Gastrocnemius medialis (tissue), 4 donors: ENCODE measurements around the gene KCTD15. TPM values are rescaled to one million over a fixed set of nuclear protein-coding genes. Genes with fewer than 3 reads are reported as not detected.

Source experiments
- ATAC-seq, 2 donors: fragments of 150-250 bp; one replicate each; pipeline ENCODE4 v1.9.1; 2016
- DNase-seq, 2 donors: peaks; one replicate each; pipeline ENCODE4 v3.0.0-alpha.2; 2019
- H3K27ac ChIP-seq, 4 donors: fragments of 200-600 bp; sonication (generic); 1 replicate in 1 of 4; 2 replicates in 3 of 4; pipeline ENCODE4 v1.5.1; 2016 to 2018; ENCODE audit warnings: mild to moderate bottlenecking in 2 of 4, moderate library complexity in 1 of 4
- H3K27me3 ChIP-seq, 3 donors: fragments of 200-600 bp; sonication (generic) in 2 of 3; 1 replicate in 1 of 3; 2 replicates in 2 of 3; pipeline versions ENCODE4 v1.5.1 to v1.6.0; 2016 to 2019; ENCODE audit warnings: mild to moderate bottlenecking in 1 of 3, moderate library complexity in 1 of 3
- H3K36me3 ChIP-seq, 2 donors: fragments of 200-600 bp; sonication (generic) in 1 of 2; one replicate each; pipeline ENCODE4 v1.5.1; 2017 to 2018
- H3K4me1 ChIP-seq, 2 donors: fragments of 200-600 bp; sonication (generic) in 1 of 2; one replicate each; pipeline ENCODE4 v1.5.1; 2016 to 2017; ENCODE audit warnings: mild to moderate bottlenecking in 2 of 2
- H3K4me3 ChIP-seq, 4 donors: fragments of 200-600 bp; sonication (generic) in 3 of 4; 1 replicate in 1 of 4; 2 replicates in 3 of 4; pipeline ENCODE4 v1.5.1; 2016 to 2019; ENCODE audit warnings: mild to moderate bottlenecking in 2 of 4
- H3K9me3 ChIP-seq, 3 donors: fragments of 200-600 bp; sonication (generic) in 2 of 3; 1 replicate in 1 of 3; 2 replicates in 2 of 3; pipeline ENCODE4 v1.5.1; 2016 to 2019
- POLR2A ChIP-seq, 2 donors: fragments of 450-650 bp; IDR thresholded peaks; one replicate each; pipeline ENCODE4 v1.6.1; 2017; ENCODE audit warnings: antibody characterized with exemption in 2 of 2, mild to moderate bottlenecking in 2 of 2, moderate library complexity in 2 of 2
- in situ Hi-C, 4 donors: fragments of 200-750 bp; cut with MboI; loops; one replicate each; pipeline versions ENCODE4 v1.15.0 to v1.8.0; 2017; ENCODE audit warnings: low sequenced_read_pairs in 4 of 4
- intact Hi-C: fragments of 100-400 bp; cut with DNase I; formaldehyde crosslinking; loops from one replicate; pipeline ENCODE4 v1.15.1; 2023; ENCODE audit warnings: low total_unique reads
- total RNA-seq, 4 donors: library from RNA; depleted of rRNA; stranded (reverse); fragments of >200 nt; gene quantifications; one replicate each; pipeline versions ENCODE4 v1.1.0 to v1.2.3, GENCODE V29; 2016
- TF ChIP-seq, protein P1 (sequence below), 5 experiments: fragments of 450-650 bp in 3 of 5; fragments of 200-600 bp in 2 of 5; sonication (generic) in 2 of 5; IDR thresholded peaks in 4 of 5; conservative IDR thresholded peaks in 1 of 5; 1 replicate in 4 of 5; 2 replicates in 1 of 5; pipeline ENCODE4 v1.5.1; 2016 to 2019; ENCODE audit warnings: antibody characterized with exemption in 5 of 5, mild to moderate bottlenecking in 3 of 5, moderate library complexity in 3 of 5

The KCTD15 gene
- total RNA-seq, 4 donors from 2014 or later: 1.9 to 14.8 (median 5.8) TPM

DNA sequence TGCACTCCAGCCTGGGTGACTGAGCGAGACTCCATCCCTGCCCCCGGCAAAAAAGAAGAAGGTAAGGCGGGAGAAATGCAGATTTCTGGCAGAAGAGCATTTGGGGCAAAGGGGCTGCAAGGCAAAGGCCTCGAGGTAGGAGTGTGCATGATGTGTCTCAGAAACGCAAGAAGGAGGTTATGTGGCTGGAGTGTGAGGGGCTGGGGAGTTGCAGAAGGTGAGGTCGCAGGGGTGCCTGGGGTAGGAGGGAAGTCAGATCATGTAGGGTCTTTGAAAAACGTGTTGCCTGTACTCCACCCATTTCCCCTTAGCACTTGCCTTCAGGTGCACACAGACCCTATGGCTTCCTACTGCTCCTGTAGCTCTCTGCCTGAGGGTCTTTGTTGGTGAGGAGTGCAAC, 29.9 kb downstream of the KCTD15 start:
- Histone ChIP-seq H3K27ac (no peak overlapping the region), H3K4me3 (no peak overlapping the region), H3K27me3 (no peaks in the 10 kb centered on the region), H3K4me1 (no peaks in the 10 kb centered on the region), H3K9me3 (no peaks in the 10 kb centered on the region), H3K36me3 (no peaks in the 10 kb centered on the region)
- no peak for TF ChIP-seq POLR2A (IDR thresholded peaks at IDR 0.05)
- TF ChIP-seq, protein P1, sequence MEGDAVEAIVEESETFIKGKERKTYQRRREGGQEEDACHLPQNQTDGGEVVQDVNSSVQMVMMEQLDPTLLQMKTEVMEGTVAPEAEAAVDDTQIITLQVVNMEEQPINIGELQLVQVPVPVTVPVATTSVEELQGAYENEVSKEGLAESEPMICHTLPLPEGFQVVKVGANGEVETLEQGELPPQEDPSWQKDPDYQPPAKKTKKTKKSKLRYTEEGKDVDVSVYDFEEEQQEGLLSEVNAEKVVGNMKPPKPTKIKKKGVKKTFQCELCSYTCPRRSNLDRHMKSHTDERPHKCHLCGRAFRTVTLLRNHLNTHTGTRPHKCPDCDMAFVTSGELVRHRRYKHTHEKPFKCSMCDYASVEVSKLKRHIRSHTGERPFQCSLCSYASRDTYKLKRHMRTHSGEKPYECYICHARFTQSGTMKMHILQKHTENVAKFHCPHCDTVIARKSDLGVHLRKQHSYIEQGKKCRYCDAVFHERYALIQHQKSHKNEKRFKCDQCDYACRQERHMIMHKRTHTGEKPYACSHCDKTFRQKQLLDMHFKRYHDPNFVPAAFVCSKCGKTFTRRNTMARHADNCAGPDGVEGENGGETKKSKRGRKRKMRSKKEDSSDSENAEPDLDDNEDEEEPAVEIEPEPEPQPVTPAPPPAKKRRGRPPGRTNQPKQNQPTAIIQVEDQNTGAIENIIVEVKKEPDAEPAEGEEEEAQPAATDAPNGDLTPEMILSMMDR (IDR thresholded peaks at IDR 0.05 in 4 of 5, conservative IDR thresholded peaks at IDR 0.05 in 1 of 5): no peak
- DNase-seq (no peak), ATAC-seq (no peak)
- in situ Hi-C loops (no loop called here), intact Hi-C loops (no loop called here)

DNA sequence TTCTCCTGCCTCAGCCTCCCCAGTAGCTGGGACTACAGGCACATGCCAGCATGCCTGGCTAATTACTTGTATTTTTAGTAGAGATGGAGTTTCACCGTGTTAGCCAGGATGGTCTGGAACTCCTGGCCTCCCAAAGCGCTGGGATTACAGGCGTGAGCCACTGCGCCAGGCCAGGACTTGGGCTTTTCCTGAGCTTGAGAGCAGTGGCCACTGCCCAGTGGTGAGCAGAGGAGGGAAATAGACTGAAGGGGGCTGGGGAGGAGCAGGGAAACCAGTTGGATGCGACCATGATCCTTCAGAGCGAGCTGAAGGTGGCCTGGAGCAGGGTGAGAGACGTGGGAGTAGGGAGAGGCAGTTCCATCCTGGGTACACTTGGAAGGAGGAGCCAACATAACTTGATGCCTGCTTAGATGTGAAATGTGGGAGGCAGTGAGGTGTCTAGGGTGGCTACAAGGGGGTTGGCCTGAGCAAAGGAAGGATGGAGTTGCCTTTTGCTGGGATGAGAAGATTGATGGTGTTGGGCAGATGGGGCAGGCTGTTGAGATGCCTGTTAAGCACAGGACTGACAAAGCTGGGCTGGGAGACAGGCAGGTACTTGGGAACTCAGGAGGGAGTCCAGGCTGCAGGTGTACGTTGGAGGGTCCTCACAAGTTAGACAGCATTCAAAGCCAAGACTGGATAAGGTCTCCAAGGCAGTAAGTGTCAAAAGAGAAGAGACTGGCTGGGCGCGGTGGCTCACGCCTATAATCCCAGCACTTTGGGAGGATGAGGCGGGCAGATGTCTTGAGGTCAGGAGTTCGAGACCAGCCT, 31.8 kb downstream of the KCTD15 start:
- intact Hi-C loops: no loop called here
- H3K4me3 ChIP-seq: no peak overlapping the region
- ATAC-seq: no peak

DNA sequence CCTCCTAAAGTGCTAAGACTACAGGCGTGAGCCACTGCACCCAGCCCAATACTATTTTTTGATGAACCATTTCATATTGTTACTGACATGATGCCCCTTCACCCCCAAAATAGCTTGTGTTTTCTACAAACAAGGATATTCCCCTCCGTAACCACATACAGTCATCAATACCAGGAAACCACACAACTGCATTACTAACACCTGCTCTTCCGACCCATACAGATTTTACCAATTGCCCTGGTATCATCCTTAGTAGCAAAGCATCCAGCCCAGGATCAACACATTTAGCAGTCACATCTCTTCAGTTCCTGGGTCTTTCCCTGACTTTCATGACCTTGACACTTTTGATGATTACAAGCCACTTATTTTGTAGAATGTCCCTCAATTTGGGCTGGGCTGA, 33.6 kb downstream of the KCTD15 start:
- H3K27ac ChIP-seq: no peak overlapping the region
- H3K27me3 ChIP-seq: no peaks in the 10 kb centered on the region
- H3K4me3 ChIP-seq: no peak overlapping the region
- ATAC-seq (no peak), DNase-seq (no peak)
- intact Hi-C loops (no loop called here), in situ Hi-C loops (no loop called here)
- H3K4me1 ChIP-seq: no peaks in the 10 kb centered on the region
- no peaks in the 10 kb centered on the region for H3K9me3 ChIP-seq
- TF ChIP-seq POLR2A (IDR thresholded peaks at IDR 0.05): no peak
- TF ChIP-seq, protein P1 (IDR thresholded peaks at IDR 0.05 in 4 of 5, conservative IDR thresholded peaks at IDR 0.05 in 1 of 5): no peak
- H3K36me3 ChIP-seq: no peaks in the 10 kb centered on the region

More for the DNA sequence above, 31.8 kb downstream of the KCTD15 start:
- DNase-seq: no peak
- H3K9me3 ChIP-seq: no peaks in the 10 kb centered on the region
- no peaks in the 10 kb centered on the region for H3K27me3 ChIP-seq
- H3K27ac ChIP-seq: no peak overlapping the region
- in situ Hi-C loops: no loop called here
- H3K36me3 ChIP-seq: no peaks in the 10 kb centered on the region
- H3K4me1 ChIP-seq: no peaks in the 10 kb centered on the region
- TF ChIP-seq, protein P1 (IDR thresholded peaks at IDR 0.05 in 4 of 5, conservative IDR thresholded peaks at IDR 0.05 in 1 of 5): no peak
- TF ChIP-seq POLR2A (IDR thresholded peaks at IDR 0.05): no peak

DNA sequence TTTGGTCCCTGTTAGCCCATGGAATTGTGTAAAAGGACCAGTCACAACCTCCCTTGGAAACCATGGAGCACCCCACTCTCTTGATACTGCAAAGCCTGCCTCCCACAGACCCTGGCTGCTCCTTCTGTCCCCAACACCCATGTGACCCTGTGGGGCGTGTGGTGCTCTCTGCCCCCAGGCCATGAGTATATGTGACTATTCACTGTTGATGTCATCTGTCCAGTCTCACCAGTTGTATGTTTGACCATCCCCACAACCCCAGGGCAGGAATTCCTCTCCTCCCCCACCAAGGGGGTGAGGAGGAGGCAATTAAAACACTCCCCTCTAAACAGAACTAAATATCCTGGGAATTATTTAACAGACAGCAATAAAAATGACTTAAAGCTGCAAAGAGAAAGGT, 35.2 kb downstream of the KCTD15 start:
- Histone ChIP-seq H3K27me3 (no peaks in the 10 kb centered on the region), H3K27ac (no peak overlapping the region), H3K4me3 (no peak overlapping the region), H3K36me3 (no peaks in the 10 kb centered on the region), H3K4me1 (no peaks in the 10 kb centered on the region), H3K9me3 (no peaks in the 10 kb centered on the region)
- in situ Hi-C loops: no loop called here
- ATAC-seq (no peak), DNase-seq (no peak)
- intact Hi-C loops: no loop called here
- TF ChIP-seq POLR2A (IDR thresholded peaks at IDR 0.05): no peak
- TF ChIP-seq, protein P1 (IDR thresholded peaks at IDR 0.05 in 4 of 5, conservative IDR thresholded peaks at IDR 0.05 in 1 of 5): no peak
